ENCODE data around the gene MYBPC2. TPM values are rescaled to one million over a fixed set of nuclear protein-coding genes. Genes with fewer than 3 reads are reported as not detected.

MYBPC2 gene
- total RNA-seq, 1 experiment from 2014 or later: not detected

DNA sequence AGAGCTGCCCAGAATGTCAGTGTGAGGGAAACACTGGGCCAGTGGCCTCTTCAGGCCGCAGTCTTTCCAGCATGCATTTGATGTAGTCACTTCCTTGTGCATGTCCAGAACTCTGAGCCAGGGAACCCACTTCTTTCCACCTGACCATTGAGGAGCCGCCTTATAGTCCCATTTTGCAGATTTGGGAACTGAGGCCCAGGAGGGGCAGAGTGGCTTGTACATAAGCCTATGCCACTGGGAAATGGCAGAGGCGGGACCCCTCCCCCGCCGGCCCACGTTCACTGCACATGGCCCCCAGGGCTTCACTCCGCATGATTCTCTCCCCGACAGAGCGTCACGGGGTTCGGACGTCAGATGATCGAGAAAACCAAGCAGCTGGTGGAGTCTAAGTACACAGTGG, 19.6 kb upstream of the MYBPC2 start:
- intact Hi-C loops (cut with micrococcal nuclease): no loop called here
- ChIA-PET CTCF (no interaction called here), POLR2A (no interaction called here)
- Mint-ChIP-seq H3K27me3 (ENCODE audit: insufficient read depth, unreplicated experiment) (no peaks in the 10 kb centered on the region), H3K4me1 (ENCODE audit: insufficient read depth, unreplicated experiment) (no peaks in the 10 kb centered on the region), H3K27ac (ENCODE audit: low read depth, unreplicated experiment) (no peak overlapping the region), H3K9me3 (ENCODE audit: unreplicated experiment) (no peaks in the 10 kb centered on the region), H3K4me3 (ENCODE audit: unreplicated experiment) (no peak overlapping the region), H3K36me3 (ENCODE audit: insufficient read depth, unreplicated experiment) (no peaks in the 10 kb centered on the region)
- no peak for DNase-seq (ENCODE audit: unreplicated experiment)
- TF ChIP-seq, protein P1, sequence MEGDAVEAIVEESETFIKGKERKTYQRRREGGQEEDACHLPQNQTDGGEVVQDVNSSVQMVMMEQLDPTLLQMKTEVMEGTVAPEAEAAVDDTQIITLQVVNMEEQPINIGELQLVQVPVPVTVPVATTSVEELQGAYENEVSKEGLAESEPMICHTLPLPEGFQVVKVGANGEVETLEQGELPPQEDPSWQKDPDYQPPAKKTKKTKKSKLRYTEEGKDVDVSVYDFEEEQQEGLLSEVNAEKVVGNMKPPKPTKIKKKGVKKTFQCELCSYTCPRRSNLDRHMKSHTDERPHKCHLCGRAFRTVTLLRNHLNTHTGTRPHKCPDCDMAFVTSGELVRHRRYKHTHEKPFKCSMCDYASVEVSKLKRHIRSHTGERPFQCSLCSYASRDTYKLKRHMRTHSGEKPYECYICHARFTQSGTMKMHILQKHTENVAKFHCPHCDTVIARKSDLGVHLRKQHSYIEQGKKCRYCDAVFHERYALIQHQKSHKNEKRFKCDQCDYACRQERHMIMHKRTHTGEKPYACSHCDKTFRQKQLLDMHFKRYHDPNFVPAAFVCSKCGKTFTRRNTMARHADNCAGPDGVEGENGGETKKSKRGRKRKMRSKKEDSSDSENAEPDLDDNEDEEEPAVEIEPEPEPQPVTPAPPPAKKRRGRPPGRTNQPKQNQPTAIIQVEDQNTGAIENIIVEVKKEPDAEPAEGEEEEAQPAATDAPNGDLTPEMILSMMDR (IDR thresholded peaks at IDR 0.05; ENCODE audit: unreplicated experiment): no peak
- BruUV-seq (replicated peaks): no TSS peak

DNA sequence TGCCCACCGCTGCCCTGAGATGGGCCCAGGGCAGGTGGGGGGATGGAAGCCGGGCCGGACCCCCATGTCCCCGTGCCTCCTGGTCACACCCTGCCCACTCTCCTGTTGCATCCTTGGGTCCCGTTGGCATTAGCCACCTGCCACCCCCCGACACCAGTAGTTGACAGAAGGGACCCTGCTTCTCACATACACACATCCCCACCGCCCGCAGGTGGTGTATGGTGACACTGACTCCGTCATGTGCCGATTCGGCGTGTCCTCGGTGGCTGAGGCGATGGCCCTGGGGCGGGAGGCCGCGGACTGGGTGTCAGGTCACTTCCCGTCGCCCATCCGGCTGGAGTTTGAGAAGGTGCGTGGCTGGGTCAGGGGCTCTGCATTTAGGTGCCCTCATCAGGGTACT, 19.2 kb upstream of the MYBPC2 start:
- Mint-ChIP-seq H3K9me3 (ENCODE audit: unreplicated experiment) (no peaks in the 10 kb centered on the region), H3K4me3 (ENCODE audit: unreplicated experiment) (no peak overlapping the region), H3K27ac (ENCODE audit: low read depth, unreplicated experiment) (no peak overlapping the region), H3K4me1 (ENCODE audit: insufficient read depth, unreplicated experiment) (no peaks in the 10 kb centered on the region), H3K27me3 (ENCODE audit: insufficient read depth, unreplicated experiment) (no peaks in the 10 kb centered on the region), H3K36me3 (ENCODE audit: insufficient read depth, unreplicated experiment) (no peaks in the 10 kb centered on the region)
- POLR2A ChIA-PET: no interaction called here
- intact Hi-C loops (cut with micrococcal nuclease): no loop called here
- no peak for DNase-seq (ENCODE audit: unreplicated experiment)
- no TSS peak for BruUV-seq (replicated peaks)
- CTCF ChIA-PET: interaction anchor here (0.6 to 1.2 kb wide), 4 partner anchors 13 to 198 kb away, joined by 3 to 5 read pairs (median 3); no protein-coding TSS in a partner anchor
- TF ChIP-seq, protein P1 (IDR thresholded peaks at IDR 0.05; ENCODE audit: unreplicated experiment): no peak

DNA sequence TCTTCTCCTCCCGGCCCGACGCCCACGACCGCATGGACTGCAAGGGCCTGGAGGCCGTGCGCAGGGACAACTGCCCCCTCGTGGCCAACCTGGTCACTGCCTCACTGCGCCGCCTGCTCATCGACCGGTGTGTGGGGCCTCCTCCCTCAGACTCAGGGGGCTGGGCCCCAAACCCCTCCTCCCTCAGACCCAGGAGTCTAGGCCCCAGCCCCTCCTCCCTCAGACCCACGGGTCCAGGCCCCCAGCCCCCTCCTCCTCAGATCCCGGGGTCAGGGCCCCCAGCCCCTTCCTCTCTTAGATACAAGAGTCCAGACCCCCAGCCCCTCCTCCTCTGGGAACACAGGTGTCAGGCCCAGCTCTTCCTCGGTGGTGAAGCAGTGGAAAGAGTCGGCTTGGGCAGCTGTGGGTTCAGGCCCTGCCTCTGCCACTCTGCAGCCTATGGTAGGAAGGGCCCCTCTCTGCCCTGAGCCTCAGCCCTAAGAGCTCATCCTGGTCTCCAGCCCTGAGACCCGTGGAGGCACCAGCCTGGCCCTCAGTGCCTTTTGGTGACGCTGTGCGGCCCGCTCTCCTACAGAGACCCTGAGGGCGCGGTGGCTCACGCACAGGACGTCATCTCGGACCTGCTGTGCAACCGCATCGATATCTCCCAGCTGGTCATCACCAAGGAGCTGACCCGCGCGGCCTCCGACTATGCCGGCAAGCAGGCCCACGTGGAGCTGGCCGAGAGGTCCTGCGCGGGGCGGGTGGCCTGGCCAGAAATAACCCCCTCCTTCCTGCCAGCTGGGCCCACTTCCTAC, 17.6 kb upstream of the MYBPC2 start:
- TF ChIP-seq, protein P1 (IDR thresholded peaks at IDR 0.05; ENCODE audit: unreplicated experiment): peak; percentile 72
- Mint-ChIP-seq H3K9me3 (ENCODE audit: unreplicated experiment) (no peaks in the 10 kb centered on the region), H3K27ac (ENCODE audit: low read depth, unreplicated experiment) (no peak overlapping the region), H3K4me3 (ENCODE audit: unreplicated experiment) (no peak overlapping the region), H3K36me3 (ENCODE audit: insufficient read depth, unreplicated experiment) (no peaks in the 10 kb centered on the region), H3K4me1 (ENCODE audit: insufficient read depth, unreplicated experiment) (no peaks in the 10 kb centered on the region), H3K27me3 (ENCODE audit: insufficient read depth, unreplicated experiment) (peaks cover 15% of the 10 kb centered on the region)
- ChIA-PET POLR2A (no interaction called here), CTCF (interaction anchor here (0.6 to 1.2 kb wide), 3 partner anchors 15 to 288 kb away, joined by 3 read pairs; no protein-coding TSS in a partner anchor)
- peak; percentile 53 for DNase-seq (ENCODE audit: unreplicated experiment)
- intact Hi-C loops (cut with micrococcal nuclease): loop anchor here (1.0 kb wide), 1 partner anchor 47 kb away; no protein-coding TSS in a partner anchor
- no TSS peak for BruUV-seq (replicated peaks)

DNA sequence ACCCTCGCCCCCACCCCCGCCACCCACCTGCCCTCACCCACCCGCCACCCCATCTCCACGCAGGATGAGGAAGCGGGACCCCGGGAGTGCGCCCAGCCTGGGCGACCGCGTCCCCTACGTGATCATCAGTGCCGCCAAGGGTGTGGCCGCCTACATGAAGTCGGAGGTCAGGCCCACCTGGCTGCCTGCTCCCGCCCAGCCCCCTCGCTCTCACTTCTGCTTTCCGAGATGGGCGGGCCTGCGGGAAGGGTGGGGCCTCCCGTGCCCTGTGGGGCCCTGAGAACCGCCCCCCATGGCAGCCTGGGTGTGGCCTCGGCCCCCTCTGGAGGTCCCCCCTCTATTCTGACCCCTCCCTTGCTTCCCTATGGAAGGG, 17.0 kb upstream of the MYBPC2 start:
- no peak for DNase-seq (ENCODE audit: unreplicated experiment)
- no peaks in the 10 kb centered on the region for H3K4me1 Mint-ChIP-seq (ENCODE audit: insufficient read depth, unreplicated experiment)
- H3K36me3 Mint-ChIP-seq (ENCODE audit: insufficient read depth, unreplicated experiment): no peaks in the 10 kb centered on the region
- H3K9me3 Mint-ChIP-seq (ENCODE audit: unreplicated experiment): no peaks in the 10 kb centered on the region
- no peak overlapping the region for H3K27ac Mint-ChIP-seq (ENCODE audit: low read depth, unreplicated experiment)
- intact Hi-C loops (cut with micrococcal nuclease): no loop called here
- H3K4me3 Mint-ChIP-seq (ENCODE audit: unreplicated experiment): no peak overlapping the region
- POLR2A ChIA-PET: no interaction called here
- CTCF ChIA-PET: interaction anchor here (0.6 to 1.2 kb wide), 2 partner anchors 45 to 288 kb away, joined by 3 read pairs; no protein-coding TSS in a partner anchor
- no TSS peak for BruUV-seq (replicated peaks)
- H3K27me3 Mint-ChIP-seq (ENCODE audit: insufficient read depth, unreplicated experiment): peaks cover 15% of the 10 kb centered on the region
- TF ChIP-seq, protein P1 (IDR thresholded peaks at IDR 0.05; ENCODE audit: unreplicated experiment): no peak

All from MCF 10A (cell line).